Measurements from ENCODE around the gene YTHDC1.

DNA sequence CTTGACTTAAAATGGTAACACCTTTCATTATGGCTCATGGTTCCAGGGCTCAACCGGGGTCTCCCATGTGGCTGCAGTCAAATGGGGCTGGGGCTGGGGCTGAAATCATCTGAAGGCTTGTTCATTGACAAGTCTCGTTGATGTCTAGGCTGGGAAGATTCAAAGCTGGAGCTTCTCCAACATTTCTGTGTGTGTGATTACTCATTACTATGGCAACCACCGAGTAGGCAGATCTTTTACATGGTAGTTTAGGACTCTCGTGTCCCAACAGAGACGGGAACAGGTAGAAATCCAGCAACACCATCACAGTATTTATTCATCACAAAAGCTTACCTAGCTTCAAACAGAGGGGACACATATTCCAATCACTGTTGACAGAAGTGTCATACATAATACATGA, 7.8 kb downstream of the YTHDC1 start:
- TF ChIP-seq, protein P1, sequence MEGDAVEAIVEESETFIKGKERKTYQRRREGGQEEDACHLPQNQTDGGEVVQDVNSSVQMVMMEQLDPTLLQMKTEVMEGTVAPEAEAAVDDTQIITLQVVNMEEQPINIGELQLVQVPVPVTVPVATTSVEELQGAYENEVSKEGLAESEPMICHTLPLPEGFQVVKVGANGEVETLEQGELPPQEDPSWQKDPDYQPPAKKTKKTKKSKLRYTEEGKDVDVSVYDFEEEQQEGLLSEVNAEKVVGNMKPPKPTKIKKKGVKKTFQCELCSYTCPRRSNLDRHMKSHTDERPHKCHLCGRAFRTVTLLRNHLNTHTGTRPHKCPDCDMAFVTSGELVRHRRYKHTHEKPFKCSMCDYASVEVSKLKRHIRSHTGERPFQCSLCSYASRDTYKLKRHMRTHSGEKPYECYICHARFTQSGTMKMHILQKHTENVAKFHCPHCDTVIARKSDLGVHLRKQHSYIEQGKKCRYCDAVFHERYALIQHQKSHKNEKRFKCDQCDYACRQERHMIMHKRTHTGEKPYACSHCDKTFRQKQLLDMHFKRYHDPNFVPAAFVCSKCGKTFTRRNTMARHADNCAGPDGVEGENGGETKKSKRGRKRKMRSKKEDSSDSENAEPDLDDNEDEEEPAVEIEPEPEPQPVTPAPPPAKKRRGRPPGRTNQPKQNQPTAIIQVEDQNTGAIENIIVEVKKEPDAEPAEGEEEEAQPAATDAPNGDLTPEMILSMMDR (conservative IDR thresholded peaks at IDR 0.05; ENCODE audit: low read length) = no peak
- TF ChIP-seq EZH2phosphoT487 (IDR thresholded peaks at IDR 0.05; ENCODE audit: borderline replicate concordance) = no peak

All from Loucy (cell line).